HUDEP-2 (cell line): Measurements from ENCODE around the gene CHN1.
A peak's percentile ranks its signal among the peaks of the same experiment; 100 is the strongest.

Experiments
- DNase-seq, 76 experiments: peaks; one replicate each; lab custom pipeline; 2025; ENCODE audit not compliant: unreplicated experiment in 76 of 76; lab: John Stamatoyannopoulos, UW

CHN1 gene

GRCh38 chr2:175012516-175012915 is 7.3 kb upstream of the CHN1 start:
- DNase-seq = no peak

DNA sequence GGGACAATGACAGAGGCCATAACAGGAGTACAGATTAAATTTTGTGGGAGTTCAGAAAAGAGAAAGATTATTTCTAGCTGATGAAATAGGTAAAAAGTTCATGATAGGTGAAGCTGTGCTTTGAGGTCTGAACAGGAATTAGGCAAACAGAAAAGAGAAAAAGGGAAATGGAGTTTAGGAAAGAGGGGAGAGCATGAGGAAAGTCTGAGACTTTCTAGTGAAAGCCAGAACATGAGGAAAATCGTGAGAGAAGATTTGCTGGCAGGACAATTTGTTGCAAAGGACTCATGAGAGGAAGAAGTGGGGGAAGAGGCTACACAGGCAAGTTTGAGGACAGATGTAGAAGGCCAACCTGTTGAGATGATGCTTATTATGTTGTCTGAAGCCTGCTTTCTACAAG is 6.3 kb upstream of the CHN1 start:
- DNase-seq = no peak

DNA sequence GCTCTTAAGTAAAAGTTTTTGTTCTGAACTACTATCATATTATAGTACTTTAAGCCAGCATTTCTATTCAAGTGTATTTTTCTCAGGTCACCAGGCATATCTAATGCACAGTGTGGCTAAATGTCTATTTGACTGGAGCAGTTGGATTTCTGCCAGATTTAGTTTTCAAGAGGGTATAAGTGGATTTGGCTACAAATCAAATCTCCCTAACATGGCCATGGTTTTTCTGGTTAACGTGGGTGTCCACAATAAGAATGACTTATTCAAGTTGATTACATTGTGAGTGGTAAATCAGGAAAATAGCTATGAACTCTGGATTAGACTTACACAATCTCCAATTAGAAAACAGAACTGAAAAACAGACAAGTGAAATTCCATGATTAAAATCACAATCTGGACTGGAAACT is 5.7 kb upstream of the CHN1 start:
- DNase-seq = peak in 3 of 76 experiments; percentile 5 to 27 (median 14)

- no peak for DNase-seq
These were observed 4.9 kb upstream of the CHN1 start for GRCh38 chr2:175009917-175010621.

DNA sequence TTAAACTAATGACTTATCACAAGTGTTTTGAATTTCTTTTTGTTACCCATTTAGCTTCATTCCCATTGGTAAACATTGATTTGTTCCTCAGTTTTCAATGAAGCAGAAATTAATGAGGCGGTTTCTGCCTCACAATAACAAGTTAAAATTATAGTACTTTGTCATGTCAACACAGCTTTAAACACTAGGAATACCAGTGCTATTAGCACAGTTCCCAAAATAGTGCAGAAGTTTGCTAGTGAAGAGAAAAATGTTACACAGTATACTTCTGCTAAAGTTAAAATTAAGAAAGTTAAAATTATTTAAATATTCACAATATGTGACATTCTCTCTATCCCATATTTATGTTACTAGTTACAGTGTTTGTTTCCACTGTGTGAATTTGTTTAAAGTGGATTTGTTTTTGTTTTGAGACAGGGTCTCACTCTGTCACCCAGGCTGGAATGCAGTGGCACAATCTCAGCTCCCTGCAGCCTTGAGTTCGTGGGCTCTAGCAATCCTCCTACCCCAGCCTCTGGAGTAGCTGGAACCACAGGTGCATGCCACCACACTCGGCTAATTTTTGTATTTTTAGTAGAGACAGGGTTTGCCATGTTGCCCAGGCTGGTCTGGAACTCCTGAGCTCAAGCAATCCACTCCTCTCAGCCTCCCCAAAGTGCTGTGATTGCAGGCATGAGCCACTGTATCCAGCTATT is 3.8 kb upstream of the CHN1 start:
- no peak for DNase-seq

GRCh38 chr2:175008009-175008408 is 2.8 kb upstream of the CHN1 start:
- DNase-seq = no peak

DNA sequence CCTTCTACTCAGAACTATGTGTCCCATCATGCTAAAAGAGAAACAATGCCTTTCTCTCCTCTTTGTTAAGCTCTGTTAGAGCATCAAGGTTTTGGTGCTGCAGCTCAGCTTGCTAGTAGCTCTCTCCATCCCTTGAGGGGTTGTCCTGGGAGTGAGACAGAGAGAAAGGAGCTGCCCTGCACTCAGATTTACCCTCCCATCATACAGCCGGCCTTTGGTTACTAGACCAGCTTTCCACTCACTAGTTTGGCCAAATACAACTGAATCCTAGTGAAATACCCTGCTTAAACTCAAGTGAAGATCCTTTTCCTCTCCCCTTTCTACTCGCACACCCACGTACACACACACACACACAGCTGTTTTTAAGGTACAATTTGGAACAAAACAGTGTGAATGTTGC is 2.3 kb upstream of the CHN1 start:
- DNase-seq = no peak

DNA sequence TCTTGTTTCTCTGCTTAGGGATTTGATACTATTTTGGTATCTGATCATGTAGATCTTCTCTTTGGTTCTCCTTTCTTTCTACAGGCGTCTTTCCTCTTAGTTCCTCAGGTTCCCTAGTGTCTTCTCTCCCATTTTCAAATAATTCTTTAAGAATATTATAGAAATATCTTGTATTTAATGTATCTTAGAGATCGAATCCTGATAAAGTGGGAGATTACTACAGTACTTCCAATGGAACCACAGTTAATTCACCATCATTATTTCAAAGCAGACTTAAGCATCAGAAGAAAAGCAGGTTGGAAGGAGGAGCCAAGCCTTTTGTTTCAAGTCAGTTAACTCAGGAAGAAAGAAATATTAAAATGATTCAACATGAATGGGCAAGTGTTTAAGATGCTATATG is 1.1 kb upstream of the CHN1 start:
- no peak for DNase-seq

GRCh38 chr2:175005733-175006264 is 618 bp upstream of the CHN1 start:
- DNase-seq = no peak

- peak in 1 of 76 experiments; percentile 35 for DNase-seq
These were observed 526 bp downstream of the CHN1 start for GRCh38 chr2:175004730-175004979.

DNA sequence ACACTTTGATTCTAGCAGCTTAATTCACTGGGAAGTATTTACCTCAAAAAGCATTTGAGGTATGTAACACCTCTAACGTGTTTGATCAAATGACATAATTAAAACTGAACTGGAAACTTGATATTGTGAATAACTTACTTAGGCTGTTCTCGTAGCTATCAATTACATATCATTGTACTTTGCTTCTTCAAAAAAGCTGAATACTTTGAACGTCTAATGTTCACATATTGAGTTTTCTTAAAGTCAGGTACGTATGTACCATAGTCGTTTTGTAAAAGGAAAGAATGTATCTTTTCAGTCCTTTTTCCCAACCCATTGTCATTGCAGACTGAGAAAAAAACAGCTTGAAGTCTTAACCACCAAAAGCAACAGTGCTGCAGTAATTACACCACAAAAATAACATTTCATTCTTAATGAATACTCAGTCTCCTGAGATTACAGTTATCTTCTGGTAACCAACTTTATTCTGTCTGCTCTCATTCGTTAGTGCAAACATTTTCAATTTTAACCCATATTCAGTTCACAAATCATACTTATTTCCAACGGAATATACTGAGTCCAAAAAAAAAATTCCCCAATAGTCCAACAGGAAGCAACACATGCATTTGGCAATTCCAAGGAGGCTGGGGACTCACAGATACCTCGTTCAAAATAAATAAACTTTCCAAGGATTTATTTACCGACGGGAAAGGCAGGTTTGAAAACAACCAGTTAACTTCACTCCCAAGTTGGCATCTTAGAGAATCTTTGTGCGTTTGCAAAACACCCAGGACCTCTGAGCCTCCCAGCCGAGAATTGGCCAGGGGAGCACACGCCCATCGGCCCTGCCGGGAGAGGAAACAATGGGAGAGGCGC is 1.1 kb downstream of the CHN1 start:
- DNase-seq = peak in 1 of 76 experiments; percentile 9

DNA sequence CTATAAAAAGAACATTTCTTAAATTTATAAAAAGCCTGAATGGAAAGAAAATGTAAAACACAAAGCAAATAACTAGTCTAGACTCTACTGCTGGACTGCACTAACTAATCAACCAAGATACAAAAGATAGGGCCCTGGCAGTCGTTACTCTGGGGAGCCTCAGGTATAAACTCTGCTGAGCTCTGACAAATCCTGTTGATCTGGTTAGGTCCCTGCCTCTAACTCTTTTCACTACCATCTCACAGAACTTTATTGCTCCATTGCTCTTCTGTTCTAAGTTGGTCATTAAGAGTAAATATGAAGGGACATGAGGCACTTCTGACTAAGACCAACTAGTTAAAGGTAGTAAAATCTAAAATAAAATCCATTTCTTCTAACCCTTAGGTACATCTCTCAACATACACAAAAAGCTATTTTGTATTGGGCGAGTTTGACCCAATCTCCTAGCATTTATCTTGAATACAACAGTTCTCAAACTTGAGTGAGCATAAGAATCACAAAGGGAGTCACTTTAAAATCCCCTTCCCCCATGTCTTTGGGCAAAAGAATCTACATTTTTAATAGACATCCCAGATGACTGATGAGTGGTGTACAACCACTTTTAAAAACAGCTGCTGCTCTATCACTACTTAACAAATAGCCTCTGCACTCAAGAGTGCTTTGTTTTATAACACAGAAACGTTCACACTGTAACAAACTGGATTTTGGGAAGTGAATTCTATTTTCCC is 2.5 kb downstream of the CHN1 start:
- DNase-seq = no peak

GRCh38 chr2:175001566-175001965 is 3.6 kb downstream of the CHN1 start:
- DNase-seq = no peak

GRCh38 chr2:174997110-174997509 is 8.1 kb downstream of the CHN1 start:
- no peak for DNase-seq

- DNase-seq = no peak
These were observed 8.6 kb downstream of the CHN1 start for GRCh38 chr2:174996622-174997021.

GRCh38 chr2:174994381-174994780 is 10.8 kb downstream of the CHN1 start:
- DNase-seq = no peak

- no peak for DNase-seq
These were observed 12.3 kb downstream of the CHN1 start for GRCh38 chr2:174992886-174993285.

GRCh38 chr2:174985614-174986013 is 19.6 kb downstream of the CHN1 start:
- DNase-seq = peak in 3 of 76 experiments; percentile 2 to 13 (median 11)

- DNase-seq = no peak
These were observed 20.6 kb downstream of the CHN1 start for GRCh38 chr2:174984561-174984960.

DNA sequence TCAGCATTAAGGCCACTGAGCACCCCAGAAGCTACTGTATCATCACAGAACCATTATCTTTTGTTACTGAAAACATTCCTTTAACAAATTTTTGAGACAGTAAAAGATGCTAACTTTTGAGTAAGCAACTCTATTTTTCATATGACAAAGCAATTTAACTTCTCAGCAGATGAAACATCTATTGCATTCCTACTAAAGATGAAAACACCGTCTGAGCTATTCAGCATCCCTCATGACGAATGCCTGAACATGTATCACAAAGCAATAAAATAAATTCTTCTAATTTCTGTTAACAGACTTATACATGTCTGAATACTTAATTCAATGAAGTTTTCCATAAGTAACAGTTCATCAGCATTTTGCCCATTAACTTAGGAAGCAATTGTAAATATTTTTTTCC is 23.9 kb downstream of the CHN1 start:
- no peak for DNase-seq

DNA sequence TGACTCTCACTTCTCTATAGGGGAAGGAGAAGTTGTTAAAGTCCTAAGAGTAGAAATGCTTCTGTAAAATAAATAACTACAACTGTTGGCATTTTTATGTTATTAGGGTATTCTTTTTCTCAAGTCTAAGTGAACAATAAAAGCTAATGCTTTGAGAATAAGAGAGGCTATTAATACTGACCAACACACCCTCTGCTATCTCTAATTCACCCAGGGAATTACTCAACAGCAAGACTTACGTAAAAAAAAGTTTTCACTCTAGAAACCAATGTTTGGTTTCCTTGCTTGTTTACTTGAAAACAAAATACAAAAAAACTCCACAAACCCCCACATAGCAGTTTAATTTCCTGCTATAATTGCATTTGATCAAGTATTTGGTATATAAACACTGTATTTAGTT is 25.2 kb downstream of the CHN1 start:
- DNase-seq = no peak
